Endothelial cell of umbilical vein (primary cell): ENCODE measurements around the gene KIF26A.
A peak's percentile ranks its signal among the peaks of the same experiment; 100 is the strongest.

Experiments
- CTCF ChIP-seq, 2 donors: IDR thresholded peaks; 1 replicate in 1 of 2; 2 replicates in 1 of 2; pipeline ENCODE4 v1.5.1; 2011; ENCODE audit warnings: low read length in 2 of 2, mild to moderate bottlenecking in 2 of 2, moderate library complexity in 2 of 2, control low read depth in 1 of 2, inconsistent platforms in 1 of 2, low read depth in 1 of 2; ENCODE audit not compliant: insufficient read depth in 1 of 2; ENCODE audit errors: extremely low read depth in 1 of 2
- EZH2 ChIP-seq: IDR thresholded peaks from 2 replicates; pipeline ENCODE4 v1.6.1; 2012; ENCODE audit warnings: borderline replicate concordance, low read depth, mild to moderate bottlenecking, moderate library complexity, low read length, inconsistent platforms; ENCODE audit not compliant: severe bottlenecking
- FOS ChIP-seq: IDR thresholded peaks from 2 replicates; pipeline ENCODE4 v1.6.1; 2011; ENCODE audit warnings: mild to moderate bottlenecking, low read length, moderate library complexity, borderline replicate concordance; ENCODE audit not compliant: insufficient read depth
- GATA2 ChIP-seq: IDR thresholded peaks from 2 replicates; pipeline ENCODE4 v1.7.0; 2011; ENCODE audit warnings: low read depth, mild to moderate bottlenecking, moderate library complexity, mixed read lengths, low read length; ENCODE audit not compliant: insufficient read length, insufficient read depth
- JUN ChIP-seq: IDR thresholded peaks from 2 replicates; pipeline ENCODE4 v1.6.1; 2011; ENCODE audit warnings: borderline replicate concordance, low read depth; ENCODE audit not compliant: insufficient read length, insufficient read depth
- MAX ChIP-seq: IDR thresholded peaks from 2 replicates; pipeline ENCODE4 v1.6.1; 2011; ENCODE audit not compliant: insufficient read depth, insufficient read length
- MYC ChIP-seq: IDR thresholded peaks from one replicate; pipeline ENCODE4 v1.6.1; 2011; ENCODE audit warnings: mild to moderate bottlenecking, low read depth, low read length
- POLR2A ChIP-seq: IDR thresholded peaks from 2 replicates; pipeline ENCODE4 v1.6.1; 2012; ENCODE audit warnings: low read depth, mild to moderate bottlenecking, control low read depth, low read length
- POLR2AphosphoS5 ChIP-seq: IDR thresholded peaks from 2 replicates; pipeline ENCODE4 v1.6.1; 2012; ENCODE audit warnings: low read depth, mild to moderate bottlenecking, control low read depth, low read length, moderate library complexity; ENCODE audit not compliant: insufficient read depth

GRCh38 chr14:104136472-104137296 is 1.7 kb upstream of the KIF26A start:
- TF ChIP-seq CTCF (IDR thresholded peaks at IDR 0.05; ENCODE audit: extremely low read depth in 1 of 2, insufficient read depth in 1 of 2, low read depth in 1 of 2, low read length in 2 of 2): no peak
- no peak for TF ChIP-seq POLR2AphosphoS5
- TF ChIP-seq EZH2: peak; percentile 90
- TF ChIP-seq POLR2A: no peak
- TF ChIP-seq JUN: no peak
- no peak for TF ChIP-seq FOS
- TF ChIP-seq MAX: no peak
- no peak for TF ChIP-seq MYC
- no peak for TF ChIP-seq GATA2
